ENCODE results near the gene SRGAP3. TPM values are rescaled to one million over a fixed set of nuclear protein-coding genes. Genes with fewer than 3 reads are reported as not detected.

SRGAP3 gene
- total RNA-seq, 2 experiments from 2014 or later: 2.8 to 3.2 TPM

GRCh38 chr3:8985876-8986275, 263.6 kb downstream of the SRGAP3 start:
- H3K27me3 Mint-ChIP-seq: peaks cover 11% of the 10 kb centered on the region
- DNase-seq (no peak), ATAC-seq (no peak)
- H3K4me1 Mint-ChIP-seq: no peaks in the 10 kb centered on the region
- no peak overlapping the region for H3K4me3 Mint-ChIP-seq
- CTCF ChIA-PET: interaction anchor here (4.8 to 5.3 kb wide), 2 partner anchors 13 to 317 kb away, joined by 39 to 69 read pairs; no protein-coding TSS in a partner anchor
- no peaks in the 10 kb centered on the region for H3K9me3 Mint-ChIP-seq (ENCODE audit: low read depth)
- H3K27ac Mint-ChIP-seq: no peak overlapping the region
- no peaks in the 10 kb centered on the region for H3K36me3 Mint-ChIP-seq

GRCh38 chr3:8985411-8985831, 264.0 kb downstream of the SRGAP3 start:
- Mint-ChIP-seq H3K4me1 (no peaks in the 10 kb centered on the region), H3K9me3 (ENCODE audit: low read depth) (no peaks in the 10 kb centered on the region), H3K27me3 (peaks cover 15% of the 10 kb centered on the region), H3K27ac (no peak overlapping the region), H3K4me3 (no peak overlapping the region), H3K36me3 (no peaks in the 10 kb centered on the region)
- CTCF ChIA-PET: interaction anchor here (4.8 to 5.3 kb wide), 2 partner anchors 13 to 317 kb away, joined by 39 to 69 read pairs; no protein-coding TSS in a partner anchor
- ATAC-seq (no peak), DNase-seq (no peak)

- CTCF ChIA-PET: interaction anchor here (5.3 kb wide), 1 partner anchor 318 kb away, joined by 69 read pairs; no protein-coding TSS in a partner anchor
- H3K27me3 Mint-ChIP-seq: peaks cover 21% of the 10 kb centered on the region
- no peak overlapping the region for H3K4me3 Mint-ChIP-seq
- H3K4me1 Mint-ChIP-seq: no peaks in the 10 kb centered on the region
- H3K36me3 Mint-ChIP-seq: no peaks in the 10 kb centered on the region
- H3K9me3 Mint-ChIP-seq (ENCODE audit: low read depth): no peaks in the 10 kb centered on the region
- H3K27ac Mint-ChIP-seq: no peak overlapping the region
- ATAC-seq (no peak), DNase-seq (no peak)
These were observed 264.9 kb downstream of the SRGAP3 start for GRCh38 chr3:8984526-8984925.

GRCh38 chr3:8984081-8984480, 265.4 kb downstream of the SRGAP3 start:
- CTCF ChIA-PET: no interaction called here

GRCh38 chr3:8983591-8983990, 265.9 kb downstream of the SRGAP3 start:
- DNase-seq (no peak), ATAC-seq (no peak)
- Mint-ChIP-seq H3K4me3 (no peak overlapping the region), H3K27me3 (peaks cover 25% of the 10 kb centered on the region), H3K27ac (no peak overlapping the region), H3K9me3 (ENCODE audit: low read depth) (no peaks in the 10 kb centered on the region), H3K36me3 (no peaks in the 10 kb centered on the region), H3K4me1 (no peaks in the 10 kb centered on the region)
- CTCF ChIA-PET: no interaction called here

More at GRCh38 chr3:8984081-8984480, 265.4 kb downstream of the SRGAP3 start:
- no peaks in the 10 kb centered on the region for H3K36me3 Mint-ChIP-seq
- no peak overlapping the region for H3K4me3 Mint-ChIP-seq
- no peaks in the 10 kb centered on the region for H3K4me1 Mint-ChIP-seq
- no peak overlapping the region for H3K27ac Mint-ChIP-seq
- no peaks in the 10 kb centered on the region for H3K9me3 Mint-ChIP-seq (ENCODE audit: low read depth)
- H3K27me3 Mint-ChIP-seq: peaks cover 25% of the 10 kb centered on the region
- DNase-seq: no peak
- ATAC-seq: no peak

GRCh38 chr3:8983026-8983425, 266.4 kb downstream of the SRGAP3 start:
- Mint-ChIP-seq H3K9me3 (ENCODE audit: low read depth) (no peaks in the 10 kb centered on the region), H3K27ac (no peak overlapping the region), H3K4me1 (no peaks in the 10 kb centered on the region), H3K27me3 (peaks cover 28% of the 10 kb centered on the region), H3K36me3 (no peaks in the 10 kb centered on the region), H3K4me3 (no peak overlapping the region)
- DNase-seq: no peak
- CTCF ChIA-PET: no interaction called here
- no peak for ATAC-seq

- no peaks in the 10 kb centered on the region for H3K4me1 Mint-ChIP-seq
- no peak overlapping the region for H3K4me3 Mint-ChIP-seq
- ATAC-seq: no peak
- CTCF ChIA-PET: no interaction called here
- DNase-seq: no peak
- H3K9me3 Mint-ChIP-seq (ENCODE audit: low read depth): no peaks in the 10 kb centered on the region
- H3K36me3 Mint-ChIP-seq: no peaks in the 10 kb centered on the region
- H3K27me3 Mint-ChIP-seq: peaks cover 33% of the 10 kb centered on the region
- H3K27ac Mint-ChIP-seq: no peak overlapping the region
These were observed 266.9 kb downstream of the SRGAP3 start for GRCh38 chr3:8982509-8982908.

DNA sequence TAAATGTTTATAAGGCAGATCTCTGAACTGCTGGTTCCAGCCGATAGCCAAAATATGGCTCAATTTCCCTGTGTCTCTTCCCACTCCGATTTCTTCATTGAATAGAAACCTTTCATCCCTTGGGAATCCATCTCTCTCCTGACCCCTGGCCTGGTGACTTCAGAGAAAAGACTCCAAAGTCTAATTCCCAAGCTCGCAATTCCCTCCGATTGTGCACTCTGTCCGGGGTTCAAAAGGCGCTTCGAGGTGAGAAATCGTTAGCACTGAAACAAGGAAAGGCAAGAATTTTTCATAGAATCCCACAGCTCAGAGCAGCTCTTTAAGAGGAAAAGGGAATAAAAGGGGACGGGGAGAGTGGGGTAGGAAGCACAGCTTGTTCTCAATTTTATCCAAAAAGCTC, 267.7 kb downstream of the SRGAP3 start:
- Mint-ChIP-seq H3K4me1 (no peaks in the 10 kb centered on the region), H3K27me3 (peaks cover 33% of the 10 kb centered on the region), H3K27ac (no peak overlapping the region), H3K36me3 (no peaks in the 10 kb centered on the region), H3K4me3 (no peak overlapping the region), H3K9me3 (ENCODE audit: low read depth) (no peaks in the 10 kb centered on the region)
- CTCF ChIA-PET: no interaction called here
- ATAC-seq (no peak), DNase-seq (no peak)

GRCh38 chr3:8981296-8981695, 268.1 kb downstream of the SRGAP3 start:
- Mint-ChIP-seq H3K9me3 (ENCODE audit: low read depth) (no peaks in the 10 kb centered on the region), H3K4me1 (no peaks in the 10 kb centered on the region), H3K4me3 (no peak overlapping the region), H3K27ac (no peak overlapping the region), H3K27me3 (peaks cover 33% of the 10 kb centered on the region), H3K36me3 (no peaks in the 10 kb centered on the region)
- CTCF ChIA-PET: interaction anchor here (2.1 kb wide), 1 partner anchor 321 kb away, joined by 6 read pairs; no protein-coding TSS in a partner anchor
- no peak for ATAC-seq
- no peak for DNase-seq

GRCh38 chr3:8980756-8981257, 268.6 kb downstream of the SRGAP3 start:
- DNase-seq (no peak), ATAC-seq (no peak)
- CTCF ChIA-PET: interaction anchor here (1.6 to 2.1 kb wide), 2 partner anchors 8 to 322 kb away, joined by 6 to 7 read pairs; no protein-coding TSS in a partner anchor
- no peaks in the 10 kb centered on the region for H3K4me1 Mint-ChIP-seq
- no peaks in the 10 kb centered on the region for H3K36me3 Mint-ChIP-seq
- H3K9me3 Mint-ChIP-seq (ENCODE audit: low read depth): no peaks in the 10 kb centered on the region
- H3K4me3 Mint-ChIP-seq: no peak overlapping the region
- peaks cover 33% of the 10 kb centered on the region for H3K27me3 Mint-ChIP-seq
- no peak overlapping the region for H3K27ac Mint-ChIP-seq

DNA sequence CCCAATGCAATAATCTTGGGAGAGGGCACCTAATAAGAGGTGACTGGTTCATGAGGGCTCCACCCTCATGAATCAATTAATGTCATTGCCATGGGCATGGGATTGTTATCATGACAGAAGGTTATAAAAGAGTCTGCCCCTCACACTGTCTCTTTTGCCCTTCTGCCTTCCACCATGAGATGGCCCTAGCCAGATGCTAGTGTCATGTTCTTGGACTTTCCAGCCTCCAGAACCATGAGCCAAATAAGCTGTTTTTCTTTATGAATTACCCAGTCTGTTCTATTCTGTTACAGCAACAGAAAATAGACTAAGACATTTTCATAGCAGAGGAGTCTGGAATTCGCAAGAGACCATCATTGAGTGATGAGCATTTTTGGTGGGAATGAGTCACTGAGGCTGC, 270.2 kb downstream of the SRGAP3 start:
- Mint-ChIP-seq H3K9me3 (ENCODE audit: low read depth) (no peaks in the 10 kb centered on the region), H3K27ac (no peak overlapping the region), H3K4me3 (no peak overlapping the region), H3K27me3 (peaks cover 33% of the 10 kb centered on the region), H3K4me1 (no peaks in the 10 kb centered on the region), H3K36me3 (no peaks in the 10 kb centered on the region)
- CTCF ChIA-PET: interaction anchor here (1.6 to 2.1 kb wide), 2 partner anchors 9 to 323 kb away, joined by 6 to 7 read pairs; no protein-coding TSS in a partner anchor
- ATAC-seq (no peak), DNase-seq (no peak)

- Mint-ChIP-seq H3K9me3 (ENCODE audit: low read depth) (no peaks in the 10 kb centered on the region), H3K36me3 (no peaks in the 10 kb centered on the region), H3K27ac (no peak overlapping the region), H3K4me1 (no peaks in the 10 kb centered on the region), H3K4me3 (no peak overlapping the region), H3K27me3 (peaks cover 33% of the 10 kb centered on the region)
- ATAC-seq: no peak
- no peak for DNase-seq
- CTCF ChIA-PET: interaction anchor here (0.9 kb wide), 1 partner anchor 9 kb away, joined by 5 read pairs; no protein-coding TSS in a partner anchor
These were observed 270.9 kb downstream of the SRGAP3 start for GRCh38 chr3:8978551-8978950.

DNA sequence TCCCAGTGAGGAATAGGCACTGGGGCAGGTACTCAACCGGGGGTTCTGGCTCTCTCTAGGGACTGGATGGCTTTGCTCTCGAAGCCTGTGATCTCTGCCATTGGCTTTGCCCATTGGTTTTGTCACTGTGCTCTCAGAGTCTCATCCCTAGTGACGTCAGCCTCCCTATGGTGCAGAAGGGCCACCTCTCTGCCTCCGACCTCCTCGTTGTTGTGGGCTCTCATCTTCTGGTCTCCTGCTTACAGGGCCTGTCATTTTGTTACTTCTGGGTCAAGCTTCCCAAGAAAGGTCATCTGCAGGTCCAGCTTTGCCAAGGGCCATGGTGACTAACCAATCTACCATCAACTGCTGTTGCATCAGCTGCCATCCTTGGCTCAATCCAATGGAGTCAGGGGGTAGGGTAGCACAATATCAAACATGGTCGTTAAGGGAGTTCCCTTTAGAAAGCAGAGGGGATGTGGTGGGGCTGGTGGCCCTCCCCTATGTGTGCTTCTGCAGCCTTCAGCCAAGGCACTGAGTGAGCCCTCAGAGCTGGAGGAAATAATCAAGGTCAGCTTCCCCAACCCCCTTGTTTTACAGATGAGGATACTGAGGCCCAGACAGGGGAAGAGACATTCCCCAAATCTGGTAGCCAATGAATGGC, 272.8 kb downstream of the SRGAP3 start:
- no peaks in the 10 kb centered on the region for H3K4me1 Mint-ChIP-seq
- no peak overlapping the region for H3K4me3 Mint-ChIP-seq
- DNase-seq (no peak), ATAC-seq (no peak)
- H3K27me3 Mint-ChIP-seq: peaks cover 28% of the 10 kb centered on the region
- no peaks in the 10 kb centered on the region for H3K36me3 Mint-ChIP-seq
- CTCF ChIA-PET: interaction anchor here (7.7 kb wide), 1 partner anchor 11 kb away, joined by 39 read pairs; no protein-coding TSS in a partner anchor
- no peaks in the 10 kb centered on the region for H3K9me3 Mint-ChIP-seq (ENCODE audit: low read depth)
- no peak overlapping the region for H3K27ac Mint-ChIP-seq
